K562 (cell line): ENCODE results near the gene PDIA4. TPM values are rescaled to one million over a fixed set of nuclear protein-coding genes. Genes with fewer than 3 reads are reported as not detected.

Experiments
- ARNT ChIP-seq, 2 experiments: fragments of 450-650 bp; IDR thresholded peaks; 2 replicates each; pipeline ENCODE4 v1.6.1; 2016; ENCODE audit warnings: mild to moderate bottlenecking in 1 of 2
- BCOR ChIP-seq: fragments of 450-650 bp; IDR thresholded peaks from 2 replicates; pipeline ENCODE4 v1.6.1; 2016
- CCAR2 ChIP-seq: fragments of 200-400 bp; formaldehyde crosslinking; IDR thresholded peaks from 2 replicates; pipeline ENCODE4 v1.6.1; 2017; ENCODE audit warnings: mild to moderate bottlenecking, low read depth, low read length
- GTF2B ChIP-seq: IDR thresholded peaks from 2 replicates; pipeline ENCODE4 v1.6.1; 2011; ENCODE audit not compliant: insufficient read length; ENCODE audit errors: extremely low read depth
- L3MBTL2 ChIP-seq: fragments of 450-650 bp; IDR thresholded peaks from 2 replicates; pipeline ENCODE4 v1.6.1; 2016; ENCODE audit warnings: mild to moderate bottlenecking, moderate library complexity
- LCOR ChIP-seq: sonication (generic); formaldehyde crosslinking; IDR thresholded peaks from 2 replicates; pipeline ENCODE4 v1.8.0; 2022; ENCODE audit warnings: mild to moderate bottlenecking, missing genetic modification reagents
- NFIC ChIP-seq: fragments of 450-650 bp; IDR thresholded peaks from 2 replicates; pipeline ENCODE4 v1.6.1; 2017; ENCODE audit warnings: mild to moderate bottlenecking, inconsistent platforms
- RFX1 ChIP-seq: fragments of 450-650 bp; IDR thresholded peaks from 2 replicates; pipeline ENCODE4 v1.6.1; 2016; ENCODE audit warnings: mild to moderate bottlenecking, moderate library complexity
- RNF2 ChIP-seq: sonication (generic); IDR thresholded peaks from 2 replicates; pipeline ENCODE4 v1.6.1; 2016
- SMAD1 ChIP-seq: fragments of 150-350 bp; IDR thresholded peaks from 2 replicates; pipeline ENCODE4 v1.6.1; 2014; ENCODE audit warnings: low read length, low read depth; ENCODE audit not compliant: partially characterized antibody
- TRIM28 ChIP-seq: fragments of 450-650 bp; IDR thresholded peaks from 2 replicates; pipeline ENCODE4 v1.6.1; 2017
- ZNF239 ChIP-seq: fragments of 250-450 bp; sonication (Bioruptor Pico); IDR thresholded peaks from 2 replicates; pipeline ENCODE4 v1.4.0; 2020; ENCODE audit warnings: mild to moderate bottlenecking
- polyA plus RNA-seq, 8 experiments: library from polyadenylated mRNA; depleted of rRNA in 4 of 8; stranded (reverse) in 5 of 8; unstranded in 3 of 8; fragments of >200 nt; fragmentation: Nextera tagmentation in 2 of 8; fragmentation: Illumina TruSeq in 1 of 8; extraction: Ambion mirVana in 2 of 8; extraction: Trizol in 1 of 8; gene quantifications; 2 replicates each; pipeline versions ENCODE4 v1.2.1 to v1.2.3, GENCODE V29; 2011 to 2014; ENCODE audit warnings: inconsistent platforms in 1 of 8, missing spikeins in 1 of 8
- total RNA-seq, 7 experiments: library from RNA; depleted of rRNA in 6 of 7; stranded (reverse); fragments of >200 nt in 6 of 7; fragmentation: Illumina TruSeq in 2 of 7; extraction: Trizol in 2 of 7; gene quantifications; 2 replicates each; pipeline versions ENCODE4 v1.2.1 to v1.2.3, GENCODE V29; 2011 to 2021; ENCODE audit warnings: low replicate concordance in 1 of 7
- TF ChIP-seq, protein P1 (sequence below): fragments of 250-450 bp; sonication (Bioruptor Pico); IDR thresholded peaks from 2 replicates; pipeline ENCODE4 v1.5.1; 2021; ENCODE audit warnings: mild to moderate bottlenecking
- TF ChIP-seq, protein P2 (sequence below): fragments of 200-600 bp; sonication (generic); IDR thresholded peaks from one replicate; pipeline ENCODE4 v1.6.1; 2012; ENCODE audit warnings: mild to moderate bottlenecking, low read depth, low read length, inconsistent platforms

The PDIA4 gene
- total and polyA plus RNA-seq, 9 of the 15 experiments (the other 6 are each of a cell fraction or from before 2014, with no cell fraction given), result 9.1 to 175 (median 146) TPM

- TF ChIP-seq, protein P1, sequence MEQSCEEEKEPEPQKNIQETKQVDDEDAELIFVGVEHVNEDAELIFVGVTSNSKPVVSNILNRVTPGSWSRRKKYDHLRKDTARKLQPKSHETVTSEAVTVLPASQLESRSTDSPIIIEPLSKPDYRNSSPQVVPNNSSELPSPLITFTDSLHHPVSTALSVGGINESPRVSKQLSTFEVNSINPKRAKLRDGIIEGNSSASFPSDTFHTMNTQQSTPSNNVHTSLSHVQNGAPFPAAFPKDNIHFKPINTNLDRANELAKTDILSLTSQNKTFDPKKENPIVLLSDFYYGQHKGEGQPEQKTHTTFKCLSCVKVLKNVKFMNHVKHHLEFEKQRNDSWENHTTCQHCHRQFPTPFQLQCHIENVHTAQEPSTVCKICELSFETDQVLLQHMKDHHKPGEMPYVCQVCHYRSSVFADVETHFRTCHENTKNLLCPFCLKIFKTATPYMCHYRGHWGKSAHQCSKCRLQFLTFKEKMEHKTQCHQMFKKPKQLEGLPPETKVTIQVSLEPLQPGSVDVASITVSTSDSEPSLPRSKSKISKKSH (CRISPR knock-in tag), result no peak
- TF ChIP-seq SMAD1 (no peak), NFIC (no peak), ZNF239 (no peak), CCAR2 (no peak), LCOR (CRISPR knock-in tag) (no peak), L3MBTL2 (no peak), TRIM28 (no peak), RFX1 (no peak), RNF2 (no peak), GTF2B (no peak), ARNT (IDR thresholded peaks at IDR 0.05) (no peak), BCOR (no peak)
- TF ChIP-seq, protein P2, sequence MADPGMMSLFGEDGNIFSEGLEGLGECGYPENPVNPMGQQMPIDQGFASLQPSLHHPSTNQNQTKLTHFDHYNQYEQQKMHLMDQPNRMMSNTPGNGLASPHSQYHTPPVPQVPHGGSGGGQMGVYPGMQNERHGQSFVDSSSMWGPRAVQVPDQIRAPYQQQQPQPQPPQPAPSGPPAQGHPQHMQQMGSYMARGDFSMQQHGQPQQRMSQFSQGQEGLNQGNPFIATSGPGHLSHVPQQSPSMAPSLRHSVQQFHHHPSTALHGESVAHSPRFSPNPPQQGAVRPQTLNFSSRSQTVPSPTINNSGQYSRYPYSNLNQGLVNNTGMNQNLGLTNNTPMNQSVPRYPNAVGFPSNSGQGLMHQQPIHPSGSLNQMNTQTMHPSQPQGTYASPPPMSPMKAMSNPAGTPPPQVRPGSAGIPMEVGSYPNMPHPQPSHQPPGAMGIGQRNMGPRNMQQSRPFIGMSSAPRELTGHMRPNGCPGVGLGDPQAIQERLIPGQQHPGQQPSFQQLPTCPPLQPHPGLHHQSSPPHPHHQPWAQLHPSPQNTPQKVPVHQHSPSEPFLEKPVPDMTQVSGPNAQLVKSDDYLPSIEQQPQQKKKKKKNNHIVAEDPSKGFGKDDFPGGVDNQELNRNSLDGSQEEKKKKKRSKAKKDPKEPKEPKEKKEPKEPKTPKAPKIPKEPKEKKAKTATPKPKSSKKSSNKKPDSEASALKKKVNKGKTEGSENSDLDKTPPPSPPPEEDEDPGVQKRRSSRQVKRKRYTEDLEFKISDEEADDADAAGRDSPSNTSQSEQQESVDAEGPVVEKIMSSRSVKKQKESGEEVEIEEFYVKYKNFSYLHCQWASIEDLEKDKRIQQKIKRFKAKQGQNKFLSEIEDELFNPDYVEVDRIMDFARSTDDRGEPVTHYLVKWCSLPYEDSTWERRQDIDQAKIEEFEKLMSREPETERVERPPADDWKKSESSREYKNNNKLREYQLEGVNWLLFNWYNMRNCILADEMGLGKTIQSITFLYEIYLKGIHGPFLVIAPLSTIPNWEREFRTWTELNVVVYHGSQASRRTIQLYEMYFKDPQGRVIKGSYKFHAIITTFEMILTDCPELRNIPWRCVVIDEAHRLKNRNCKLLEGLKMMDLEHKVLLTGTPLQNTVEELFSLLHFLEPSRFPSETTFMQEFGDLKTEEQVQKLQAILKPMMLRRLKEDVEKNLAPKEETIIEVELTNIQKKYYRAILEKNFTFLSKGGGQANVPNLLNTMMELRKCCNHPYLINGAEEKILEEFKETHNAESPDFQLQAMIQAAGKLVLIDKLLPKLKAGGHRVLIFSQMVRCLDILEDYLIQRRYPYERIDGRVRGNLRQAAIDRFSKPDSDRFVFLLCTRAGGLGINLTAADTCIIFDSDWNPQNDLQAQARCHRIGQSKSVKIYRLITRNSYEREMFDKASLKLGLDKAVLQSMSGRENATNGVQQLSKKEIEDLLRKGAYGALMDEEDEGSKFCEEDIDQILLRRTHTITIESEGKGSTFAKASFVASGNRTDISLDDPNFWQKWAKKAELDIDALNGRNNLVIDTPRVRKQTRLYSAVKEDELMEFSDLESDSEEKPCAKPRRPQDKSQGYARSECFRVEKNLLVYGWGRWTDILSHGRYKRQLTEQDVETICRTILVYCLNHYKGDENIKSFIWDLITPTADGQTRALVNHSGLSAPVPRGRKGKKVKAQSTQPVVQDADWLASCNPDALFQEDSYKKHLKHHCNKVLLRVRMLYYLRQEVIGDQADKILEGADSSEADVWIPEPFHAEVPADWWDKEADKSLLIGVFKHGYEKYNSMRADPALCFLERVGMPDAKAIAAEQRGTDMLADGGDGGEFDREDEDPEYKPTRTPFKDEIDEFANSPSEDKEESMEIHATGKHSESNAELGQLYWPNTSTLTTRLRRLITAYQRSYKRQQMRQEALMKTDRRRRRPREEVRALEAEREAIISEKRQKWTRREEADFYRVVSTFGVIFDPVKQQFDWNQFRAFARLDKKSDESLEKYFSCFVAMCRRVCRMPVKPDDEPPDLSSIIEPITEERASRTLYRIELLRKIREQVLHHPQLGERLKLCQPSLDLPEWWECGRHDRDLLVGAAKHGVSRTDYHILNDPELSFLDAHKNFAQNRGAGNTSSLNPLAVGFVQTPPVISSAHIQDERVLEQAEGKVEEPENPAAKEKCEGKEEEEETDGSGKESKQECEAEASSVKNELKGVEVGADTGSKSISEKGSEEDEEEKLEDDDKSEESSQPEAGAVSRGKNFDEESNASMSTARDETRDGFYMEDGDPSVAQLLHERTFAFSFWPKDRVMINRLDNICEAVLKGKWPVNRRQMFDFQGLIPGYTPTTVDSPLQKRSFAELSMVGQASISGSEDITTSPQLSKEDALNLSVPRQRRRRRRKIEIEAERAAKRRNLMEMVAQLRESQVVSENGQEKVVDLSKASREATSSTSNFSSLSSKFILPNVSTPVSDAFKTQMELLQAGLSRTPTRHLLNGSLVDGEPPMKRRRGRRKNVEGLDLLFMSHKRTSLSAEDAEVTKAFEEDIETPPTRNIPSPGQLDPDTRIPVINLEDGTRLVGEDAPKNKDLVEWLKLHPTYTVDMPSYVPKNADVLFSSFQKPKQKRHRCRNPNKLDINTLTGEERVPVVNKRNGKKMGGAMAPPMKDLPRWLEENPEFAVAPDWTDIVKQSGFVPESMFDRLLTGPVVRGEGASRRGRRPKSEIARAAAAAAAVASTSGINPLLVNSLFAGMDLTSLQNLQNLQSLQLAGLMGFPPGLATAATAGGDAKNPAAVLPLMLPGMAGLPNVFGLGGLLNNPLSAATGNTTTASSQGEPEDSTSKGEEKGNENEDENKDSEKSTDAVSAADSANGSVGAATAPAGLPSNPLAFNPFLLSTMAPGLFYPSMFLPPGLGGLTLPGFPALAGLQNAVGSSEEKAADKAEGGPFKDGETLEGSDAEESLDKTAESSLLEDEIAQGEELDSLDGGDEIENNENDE, result no peak
Measured at GRCh38 chr7:149027611-149028345, 527 bp downstream of the PDIA4 start (continued).
